Measurements from ENCODE around the gene EPHB6. TPM values are rescaled to one million over a fixed set of nuclear protein-coding genes. Genes with fewer than 3 reads are reported as not detected.

Gene EPHB6
- polyA plus RNA-seq, 1 of the 3 experiments (the other 2 are of a cell fraction) = 1.8 TPM

DNA sequence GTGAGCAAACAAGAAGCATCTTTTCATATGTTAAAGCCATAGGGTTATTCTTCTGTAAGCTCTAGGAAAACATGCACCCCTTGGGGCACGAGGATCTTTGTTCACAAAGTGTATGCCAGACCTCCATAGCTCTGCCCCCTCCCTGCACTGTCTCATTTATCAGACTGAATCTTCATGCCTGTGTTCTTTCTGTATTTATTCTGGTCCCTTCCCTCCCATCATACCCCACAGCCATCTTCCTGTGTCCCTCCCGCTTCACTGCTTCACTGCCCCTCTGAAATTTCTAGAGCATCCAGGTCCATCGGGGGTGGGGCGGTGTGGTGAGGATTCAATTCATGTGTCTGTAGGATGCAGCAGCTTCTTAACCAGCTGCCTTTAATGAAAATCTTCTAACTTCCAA lies 7.5 kb downstream of the EPHB6 start:
- Histone ChIP-seq H3K9me2 (no peaks in the 10 kb centered on the region), H3K27ac (ENCODE audit: low read depth in 2 of 2, low read length in 1 of 2) (no peak overlapping the region), H3K27me3 (ENCODE audit: insufficient read depth) (peaks cover 11% of the 10 kb centered on the region), H3K4me1 (ENCODE audit: control insufficient read depth in 1 of 2, insufficient read depth in 2 of 2, low read depth in 1 of 2, low read length in 1 of 2) (no peaks in the 10 kb centered on the region; a peak in 2 of 4 replicates), H3K4me2 (no peak overlapping the region), H4K20me1 (ENCODE audit: insufficient read depth) (0 out of 2 replicates have a peak, but pooled peaks cover 4% of the 10 kb centered on the region), H3K4me3 (ENCODE audit: low read depth in 2 of 2, low read length in 1 of 2) (no peak overlapping the region), H3F3A (replicated peaks; ENCODE audit: insufficient read depth) (peaks cover 5% of the 10 kb centered on the region), H3K9ac (no peak overlapping the region), H2AFZ (ENCODE audit: low read depth) (no peak overlapping the region), H3K9me3 (no peaks in the 10 kb centered on the region), H3K36me3 (replicated peaks in 1 of 2; ENCODE audit: control insufficient read depth in 1 of 2, insufficient read depth in 2 of 2, low read length in 1 of 2) (no peaks in the 10 kb centered on the region), H3K79me2 (ENCODE audit: insufficient read depth) (no peaks in the 10 kb centered on the region)
- DNase-seq = no peak
- TF ChIP-seq YY1 (IDR thresholded peaks at IDR 0.05; ENCODE audit: low read depth) = no peak
- TF ChIP-seq POLR2AphosphoS5 (IDR thresholded peaks at IDR 0.05; ENCODE audit: low read depth, low read length) = no peak
- TF ChIP-seq, protein P1, sequence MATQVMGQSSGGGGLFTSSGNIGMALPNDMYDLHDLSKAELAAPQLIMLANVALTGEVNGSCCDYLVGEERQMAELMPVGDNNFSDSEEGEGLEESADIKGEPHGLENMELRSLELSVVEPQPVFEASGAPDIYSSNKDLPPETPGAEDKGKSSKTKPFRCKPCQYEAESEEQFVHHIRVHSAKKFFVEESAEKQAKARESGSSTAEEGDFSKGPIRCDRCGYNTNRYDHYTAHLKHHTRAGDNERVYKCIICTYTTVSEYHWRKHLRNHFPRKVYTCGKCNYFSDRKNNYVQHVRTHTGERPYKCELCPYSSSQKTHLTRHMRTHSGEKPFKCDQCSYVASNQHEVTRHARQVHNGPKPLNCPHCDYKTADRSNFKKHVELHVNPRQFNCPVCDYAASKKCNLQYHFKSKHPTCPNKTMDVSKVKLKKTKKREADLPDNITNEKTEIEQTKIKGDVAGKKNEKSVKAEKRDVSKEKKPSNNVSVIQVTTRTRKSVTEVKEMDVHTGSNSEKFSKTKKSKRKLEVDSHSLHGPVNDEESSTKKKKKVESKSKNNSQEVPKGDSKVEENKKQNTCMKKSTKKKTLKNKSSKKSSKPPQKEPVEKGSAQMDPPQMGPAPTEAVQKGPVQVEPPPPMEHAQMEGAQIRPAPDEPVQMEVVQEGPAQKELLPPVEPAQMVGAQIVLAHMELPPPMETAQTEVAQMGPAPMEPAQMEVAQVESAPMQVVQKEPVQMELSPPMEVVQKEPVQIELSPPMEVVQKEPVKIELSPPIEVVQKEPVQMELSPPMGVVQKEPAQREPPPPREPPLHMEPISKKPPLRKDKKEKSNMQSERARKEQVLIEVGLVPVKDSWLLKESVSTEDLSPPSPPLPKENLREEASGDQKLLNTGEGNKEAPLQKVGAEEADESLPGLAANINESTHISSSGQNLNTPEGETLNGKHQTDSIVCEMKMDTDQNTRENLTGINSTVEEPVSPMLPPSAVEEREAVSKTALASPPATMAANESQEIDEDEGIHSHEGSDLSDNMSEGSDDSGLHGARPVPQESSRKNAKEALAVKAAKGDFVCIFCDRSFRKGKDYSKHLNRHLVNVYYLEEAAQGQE (IDR thresholded peaks at IDR 0.05; ENCODE audit: low read depth, low read length) = no peak
- TF ChIP-seq TCF12 (IDR thresholded peaks at IDR 0.05) = no peak
- no peak for TF ChIP-seq GATA2 (CRISPR knock-in tag; IDR thresholded peaks at IDR 0.05)
- TF ChIP-seq CHD2 (IDR thresholded peaks at IDR 0.05; ENCODE audit: low read length, partially characterized antibody) = no peak
- TF ChIP-seq ELF1 (IDR thresholded peaks at IDR 0.05) = no peak
- TF ChIP-seq FOXM1 (IDR thresholded peaks at IDR 0.05; ENCODE audit: low read depth) = no peak
- TF ChIP-seq MXI1 (IDR thresholded peaks at IDR 0.05; ENCODE audit: low read depth, low read length) = no peak
- no peak for TF ChIP-seq ZBTB33 (IDR thresholded peaks at IDR 0.05; ENCODE audit: borderline replicate concordance, low read depth)
- TF ChIP-seq, protein P2, sequence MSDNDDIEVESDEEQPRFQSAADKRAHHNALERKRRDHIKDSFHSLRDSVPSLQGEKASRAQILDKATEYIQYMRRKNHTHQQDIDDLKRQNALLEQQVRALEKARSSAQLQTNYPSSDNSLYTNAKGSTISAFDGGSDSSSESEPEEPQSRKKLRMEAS (IDR thresholded peaks at IDR 0.05; ENCODE audit: low read depth) = no peak
- no peak for TF ChIP-seq CTCF (IDR thresholded peaks at IDR 0.05)
- TF ChIP-seq USF1 (IDR thresholded peaks at IDR 0.05; ENCODE audit: borderline replicate concordance, low read depth) = no peak
- no peak for TF ChIP-seq USF2 (IDR thresholded peaks at IDR 0.05; ENCODE audit: borderline replicate concordance, low read depth, low read length)
- TF ChIP-seq RFX5 (IDR thresholded peaks at IDR 0.05; ENCODE audit: low read length) = no peak
- no peak for TF ChIP-seq TAF1 (IDR thresholded peaks at IDR 0.05; ENCODE audit: borderline replicate concordance, low read depth, low read length)
- ChIA-PET POLR2A (no interaction called here), CTCF (interaction anchor here (1.0 to 12.2 kb wide), 5 partner anchors 5 to 141 kb away, joined by 3 to 154 read pairs (median 8); partner anchors contain the start of gene EPHB6)
- WGBS (ENCODE audit: low lambda C conversion rate) = 61% methylated on average over 4 of the region's 4 CpGs
